GM21447 (cell line): ENCODE results near the gene IL1A.
A peak's percentile ranks its signal among the peaks of the same experiment; 100 is the strongest.

Experiments
- ATAC-seq: cut with Tn5 transposase; IDR thresholded peaks from one replicate; pipeline ENCODE4 v1.9.1; 2021; ENCODE audit not compliant: unreplicated experiment

Gene IL1A

DNA sequence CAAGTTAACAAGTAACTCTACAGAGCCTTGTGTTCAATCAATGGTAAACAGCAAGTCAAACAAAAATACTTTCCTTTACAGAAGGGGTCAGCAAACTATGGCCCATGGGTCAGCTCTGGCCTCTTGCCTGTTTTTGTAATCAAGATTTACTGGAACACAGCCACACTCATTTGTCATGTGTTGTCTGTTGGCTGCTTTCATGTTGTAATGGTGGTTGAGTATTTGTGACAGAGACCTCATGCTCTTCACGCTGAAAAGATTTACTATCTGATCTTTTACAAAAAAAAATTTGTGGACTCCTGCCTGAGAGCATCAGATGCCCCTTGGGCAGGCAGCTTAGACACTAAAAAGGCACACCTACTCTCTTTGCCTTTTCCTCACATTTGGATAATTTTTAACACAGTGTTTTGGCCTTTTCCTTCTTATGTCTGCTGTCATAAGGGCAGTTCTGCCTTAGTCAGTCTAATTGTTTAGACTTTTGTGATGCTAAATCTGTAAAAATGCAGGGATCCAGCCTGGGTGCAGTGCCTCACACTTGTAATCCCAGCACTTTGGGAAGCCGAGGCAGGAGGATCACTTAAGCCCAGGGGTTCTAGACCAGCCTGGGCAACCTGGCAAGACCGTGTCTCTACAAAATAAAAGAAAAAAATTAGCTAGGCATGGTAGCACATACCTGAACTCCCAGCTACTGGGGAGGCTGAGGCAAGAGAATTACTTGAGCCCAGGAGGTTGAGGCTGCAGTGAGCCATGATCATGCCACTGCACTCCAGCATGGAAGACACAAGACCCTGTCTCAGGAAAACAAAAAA is 34.0 kb upstream of the IL1A start:
- no peak for ATAC-seq

DNA sequence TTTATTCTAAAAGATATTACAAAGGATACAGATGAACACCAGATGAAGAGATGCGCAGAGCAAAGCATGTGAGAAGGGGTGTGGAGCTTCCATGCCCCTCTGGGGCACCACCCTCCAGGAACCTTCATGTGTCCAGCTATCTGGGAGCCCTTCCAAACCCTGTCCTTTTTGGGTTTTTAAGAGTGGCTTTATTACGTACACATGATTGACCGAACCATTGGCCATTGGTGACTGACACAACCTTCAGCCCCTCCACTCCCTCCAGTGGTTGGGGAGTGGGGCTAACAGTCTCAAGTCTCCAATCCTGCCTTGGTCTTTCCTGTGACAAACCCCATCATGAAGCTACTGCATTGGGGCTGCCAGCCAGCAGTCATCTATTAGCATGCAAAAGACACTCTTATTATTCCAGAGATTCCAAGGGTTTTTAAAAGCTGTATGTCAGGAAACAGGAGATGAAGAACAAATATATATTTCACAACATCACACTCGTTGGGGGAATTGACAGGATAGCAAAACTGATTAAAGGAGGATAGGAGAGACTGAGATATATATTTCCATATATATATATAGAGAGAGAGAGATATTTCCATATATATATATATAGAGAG is 32.9 kb upstream of the IL1A start:
- ATAC-seq: no peak

DNA sequence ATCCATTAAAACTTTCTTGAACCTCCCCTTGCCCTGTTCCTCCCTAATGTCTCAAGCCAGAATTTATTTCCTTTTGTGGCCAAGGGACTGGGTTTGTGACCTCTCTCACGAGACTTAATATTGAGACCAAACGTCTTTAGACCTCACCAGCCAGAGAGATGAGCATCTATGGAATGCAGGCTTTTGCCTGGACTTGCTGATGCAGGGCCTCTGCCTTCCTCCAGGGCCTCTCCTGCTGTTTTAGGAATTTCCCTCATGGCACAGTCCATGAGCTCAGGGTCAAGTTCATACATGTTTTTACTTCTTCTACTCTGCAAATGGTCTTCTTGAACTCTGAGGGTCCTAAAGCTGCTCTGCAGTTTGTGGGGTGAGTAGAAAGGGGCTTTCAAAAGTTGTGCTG is 30.0 kb upstream of the IL1A start:
- no peak for ATAC-seq

DNA sequence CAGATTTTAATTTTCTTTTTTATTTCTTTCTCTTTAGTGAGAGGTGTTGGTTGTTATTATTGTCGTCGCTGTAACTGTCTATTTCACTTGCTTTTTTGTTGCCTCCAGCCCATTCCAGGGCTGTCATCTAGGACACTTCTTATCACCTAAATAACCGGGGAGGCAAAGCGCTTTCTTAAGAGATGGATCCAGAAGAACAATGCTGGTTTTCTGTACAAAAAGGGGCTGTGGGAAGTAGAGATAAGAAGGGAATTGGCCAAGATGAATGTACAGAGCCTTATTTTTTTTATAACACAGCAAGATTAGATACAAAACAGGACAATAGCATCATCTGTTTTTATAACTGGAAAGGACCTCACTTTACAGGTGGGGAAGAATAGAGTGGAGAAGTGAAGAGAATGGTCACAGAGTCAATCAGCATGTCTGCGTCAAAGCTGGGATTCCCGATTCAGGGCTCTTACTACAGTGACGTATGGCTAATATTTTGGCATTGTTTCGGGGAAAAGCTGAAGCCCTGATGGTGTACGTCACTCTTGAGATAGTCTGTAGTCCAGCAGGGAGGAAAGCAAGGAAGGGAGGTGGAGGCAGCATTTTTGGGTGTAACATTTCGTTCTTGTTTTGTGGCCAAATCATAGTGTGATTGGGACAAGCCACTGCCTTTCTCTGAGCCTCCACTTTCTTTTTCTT is 29.1 kb upstream of the IL1A start:
- no peak for ATAC-seq

DNA sequence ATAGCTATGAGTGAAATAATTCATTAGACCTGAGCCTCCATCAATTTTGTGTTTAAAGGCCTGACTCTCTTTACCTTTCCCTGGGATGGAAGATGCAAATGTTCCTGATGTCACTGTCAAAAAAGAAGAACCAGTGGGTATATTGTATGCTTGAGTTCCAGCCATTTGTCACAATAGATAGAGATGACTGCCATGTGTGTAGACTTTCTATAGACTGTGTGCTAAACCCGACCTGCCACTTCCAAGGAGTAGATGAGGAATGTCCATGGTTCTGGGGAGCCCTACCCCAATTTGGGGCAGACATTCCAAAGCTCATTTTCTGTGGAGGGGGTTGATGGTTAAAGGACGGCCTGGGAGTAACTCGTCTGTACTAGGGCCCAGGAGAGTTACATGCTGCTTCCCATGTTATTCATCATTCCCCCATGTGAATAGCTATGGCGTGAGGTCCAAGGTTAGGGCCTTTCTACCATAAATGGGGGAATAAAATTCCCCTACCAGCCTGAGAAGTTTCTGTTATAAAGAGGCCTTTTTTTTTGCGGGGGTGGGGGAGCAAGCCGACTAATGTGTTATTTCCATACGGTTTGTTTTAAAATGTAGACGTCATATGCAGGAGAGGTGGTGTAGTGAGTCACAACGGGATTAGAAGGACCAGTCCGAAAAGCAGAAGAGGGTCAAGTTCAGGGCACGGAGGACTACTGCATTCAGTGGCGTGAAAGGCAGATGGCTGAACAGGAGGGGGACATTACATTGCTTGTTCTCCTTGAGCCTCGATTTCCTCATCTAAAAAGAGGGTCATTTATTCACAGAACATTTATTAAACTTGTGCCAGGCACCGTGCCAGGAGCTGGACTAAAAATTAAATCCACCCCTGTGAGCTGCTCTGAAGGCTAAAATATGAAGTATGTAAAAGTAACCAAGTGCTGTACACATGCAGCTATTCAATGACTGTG is 28.3 kb upstream of the IL1A start:
- ATAC-seq: no peak

DNA sequence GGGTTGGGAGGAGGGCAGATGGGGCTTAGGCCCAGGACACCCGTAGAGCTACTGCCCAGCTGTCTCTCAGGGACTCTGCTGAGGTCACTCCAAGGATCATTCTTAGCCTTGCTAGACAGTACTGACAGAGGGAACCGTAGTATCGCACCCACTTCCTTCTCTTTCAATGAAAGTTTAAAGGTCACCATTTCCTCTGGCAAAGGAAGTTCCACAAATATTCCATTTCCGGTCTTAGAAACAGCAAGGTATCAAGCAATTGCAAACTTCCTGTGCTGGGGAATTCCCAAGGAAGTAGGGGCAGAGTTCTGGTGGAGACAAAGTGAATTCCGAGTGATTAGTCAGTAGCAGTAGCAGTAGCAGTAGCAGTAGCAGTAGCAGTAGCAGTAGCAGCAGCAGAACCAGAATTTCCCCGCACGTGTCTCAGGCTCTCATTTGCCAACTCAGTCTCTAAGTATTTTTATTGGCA is 27.6 kb upstream of the IL1A start:
- no peak for ATAC-seq

DNA sequence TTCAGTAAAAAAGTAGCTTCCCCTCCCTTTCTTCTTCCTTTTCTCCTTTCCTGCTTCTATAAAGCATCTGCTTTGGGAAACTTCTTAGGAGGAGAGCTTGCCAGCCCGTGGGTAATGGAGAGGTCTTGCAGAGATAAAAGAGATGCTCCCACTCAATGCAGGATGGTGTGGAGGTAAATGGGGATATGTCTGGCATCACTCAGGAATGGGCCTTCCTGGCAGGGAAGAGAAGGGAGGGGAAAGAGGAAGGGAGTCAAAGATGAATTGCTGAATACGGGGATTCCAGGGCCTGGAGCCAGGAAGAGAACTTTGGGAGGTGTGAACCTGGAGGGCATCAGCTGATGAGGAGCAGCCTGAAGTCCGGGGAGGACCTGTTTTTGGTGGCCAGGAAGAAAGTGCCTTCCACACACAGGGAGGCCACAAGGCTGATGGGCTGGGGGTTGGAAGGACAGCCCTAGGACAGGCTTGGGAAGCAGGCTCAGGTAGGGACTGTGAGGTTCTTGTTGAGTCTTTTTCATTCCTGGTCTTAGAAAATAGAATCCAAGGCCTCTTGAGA is 27.1 kb upstream of the IL1A start:
- ATAC-seq: no peak

DNA sequence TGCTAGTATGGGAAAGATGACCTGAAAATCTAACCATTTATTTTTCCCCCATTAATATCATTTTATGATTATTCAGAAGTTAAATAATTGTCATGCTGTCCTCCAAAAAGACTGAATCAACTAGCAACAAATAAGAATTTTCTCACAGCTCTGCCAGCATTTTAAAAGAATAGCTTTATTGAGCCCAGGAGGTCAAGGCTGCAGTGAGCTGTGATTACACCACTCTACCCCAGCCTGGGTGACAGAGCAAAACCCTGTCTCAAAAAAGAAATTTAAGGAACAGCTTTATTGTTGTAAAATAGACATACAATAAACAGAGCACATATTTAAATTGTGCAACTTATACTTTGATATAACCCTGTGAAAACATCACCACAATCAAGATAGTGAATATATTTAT is 24.8 kb upstream of the IL1A start:
- ATAC-seq: no peak

DNA sequence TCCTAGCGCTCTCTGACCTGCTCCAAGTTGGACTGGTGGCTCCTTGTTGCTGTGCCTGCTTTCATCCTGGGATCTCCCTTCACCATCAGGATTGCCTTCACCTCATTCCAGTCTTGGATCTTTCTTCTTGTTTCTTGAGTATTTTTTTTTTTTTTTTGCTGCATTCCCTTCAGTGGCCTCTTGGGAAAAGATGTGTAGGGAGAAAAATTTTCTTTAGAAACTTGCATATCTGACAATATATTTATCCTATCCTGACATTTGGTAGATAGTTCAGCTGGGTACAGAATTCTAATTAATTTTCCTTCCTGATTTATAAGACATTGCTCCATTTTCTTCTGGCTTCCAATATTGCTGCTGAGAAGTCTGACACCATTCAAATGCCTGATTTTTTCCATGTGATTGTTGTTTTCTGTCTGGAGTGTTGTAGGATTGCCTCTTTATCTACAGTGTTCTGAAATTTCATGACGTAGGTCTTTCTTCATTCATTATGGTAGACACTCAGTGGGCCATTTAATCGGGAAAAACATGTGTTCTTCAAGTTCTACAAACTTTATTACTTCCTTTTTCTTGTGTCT is 23.0 kb upstream of the IL1A start:
- no peak for ATAC-seq

DNA sequence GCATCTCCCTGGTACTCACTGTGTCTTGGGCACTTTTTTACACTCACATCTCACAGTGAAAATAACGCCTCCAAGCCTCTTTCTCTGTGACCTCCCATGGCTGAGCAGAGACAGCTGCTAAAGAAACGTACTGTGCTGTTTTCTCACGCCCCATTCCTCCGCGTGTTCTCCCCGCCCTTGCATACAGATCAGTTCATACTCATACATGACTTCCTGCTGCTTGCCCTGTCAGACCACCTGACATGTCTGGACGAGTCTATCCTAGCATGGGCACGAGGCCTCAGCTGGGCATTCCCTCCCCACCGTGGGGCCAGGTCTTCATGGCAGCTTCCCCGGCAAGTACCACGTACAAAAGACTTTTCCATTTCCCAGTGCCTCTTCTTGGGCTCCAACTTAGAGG is 21.2 kb upstream of the IL1A start:
- ATAC-seq: no peak

DNA sequence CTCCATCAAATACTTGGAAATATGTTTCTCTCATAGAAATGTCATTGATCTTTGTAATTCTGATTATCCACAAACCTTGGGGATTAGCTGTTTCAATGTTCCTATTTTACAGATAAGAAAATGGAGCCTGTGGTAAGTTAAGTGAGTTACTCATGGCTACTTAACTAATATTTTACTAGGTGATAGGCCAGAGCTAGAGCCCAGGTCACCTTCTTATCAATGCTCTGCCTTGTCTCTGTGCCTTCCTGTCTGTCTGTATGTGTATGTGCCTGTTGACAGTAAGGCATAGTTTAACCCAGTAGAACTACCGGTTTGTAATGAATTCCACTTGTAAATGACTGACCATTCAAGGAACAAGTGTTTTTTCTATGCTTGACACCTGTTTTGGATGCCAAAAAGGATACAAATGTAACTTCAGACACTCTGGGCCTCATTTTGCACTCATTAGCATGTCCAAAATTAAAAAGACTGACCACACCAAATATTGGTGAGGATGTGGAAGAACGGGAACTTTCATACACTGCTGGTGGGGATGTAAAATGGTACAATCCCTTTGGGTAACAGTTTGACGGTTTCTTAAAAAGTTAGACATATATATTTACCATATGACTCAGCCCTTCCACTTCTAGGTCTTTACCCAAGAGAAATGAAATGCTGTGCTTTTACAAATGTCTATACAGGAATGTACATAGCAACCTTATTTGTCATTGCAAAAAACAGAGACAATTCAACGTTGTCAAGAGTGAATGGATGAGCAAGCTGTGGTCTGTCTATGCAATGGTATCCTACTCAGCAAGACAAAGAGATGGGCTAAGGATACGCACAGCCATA is 19.6 kb upstream of the IL1A start:
- peak; percentile 53 for ATAC-seq

DNA sequence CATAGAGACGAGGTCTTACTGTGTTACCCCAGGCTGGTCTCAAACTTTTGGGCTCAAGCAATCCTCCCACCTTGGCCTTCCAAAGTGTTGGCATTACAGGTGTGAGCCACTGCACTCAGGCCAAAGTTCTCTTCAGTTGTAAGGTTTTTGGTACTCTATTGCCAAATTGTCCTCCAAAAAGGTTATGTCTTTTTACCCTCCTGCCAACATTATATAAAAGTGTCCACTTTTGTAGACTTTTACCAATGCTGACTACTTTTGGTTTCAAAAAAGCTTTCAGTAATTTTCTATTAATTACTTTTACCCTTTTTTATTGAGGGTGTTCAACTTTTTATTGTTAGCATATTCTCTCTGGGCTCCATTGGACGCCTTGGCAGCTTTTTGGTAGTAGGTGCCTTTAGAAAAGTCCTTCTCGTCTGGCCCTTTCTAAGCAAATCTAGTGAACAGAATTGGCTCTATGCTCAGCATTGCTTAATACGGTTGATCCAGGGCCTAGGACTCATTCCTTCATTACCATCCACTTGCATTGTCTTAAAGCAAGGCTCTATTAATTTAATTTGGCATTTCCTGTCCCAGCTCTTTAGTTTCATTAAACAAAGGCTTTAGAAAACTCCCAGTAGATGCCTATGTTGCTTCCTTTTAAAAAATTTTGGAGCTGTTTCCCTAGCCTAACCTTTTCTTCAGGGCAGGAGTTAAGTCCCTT is 16.7 kb upstream of the IL1A start:
- no peak for ATAC-seq

DNA sequence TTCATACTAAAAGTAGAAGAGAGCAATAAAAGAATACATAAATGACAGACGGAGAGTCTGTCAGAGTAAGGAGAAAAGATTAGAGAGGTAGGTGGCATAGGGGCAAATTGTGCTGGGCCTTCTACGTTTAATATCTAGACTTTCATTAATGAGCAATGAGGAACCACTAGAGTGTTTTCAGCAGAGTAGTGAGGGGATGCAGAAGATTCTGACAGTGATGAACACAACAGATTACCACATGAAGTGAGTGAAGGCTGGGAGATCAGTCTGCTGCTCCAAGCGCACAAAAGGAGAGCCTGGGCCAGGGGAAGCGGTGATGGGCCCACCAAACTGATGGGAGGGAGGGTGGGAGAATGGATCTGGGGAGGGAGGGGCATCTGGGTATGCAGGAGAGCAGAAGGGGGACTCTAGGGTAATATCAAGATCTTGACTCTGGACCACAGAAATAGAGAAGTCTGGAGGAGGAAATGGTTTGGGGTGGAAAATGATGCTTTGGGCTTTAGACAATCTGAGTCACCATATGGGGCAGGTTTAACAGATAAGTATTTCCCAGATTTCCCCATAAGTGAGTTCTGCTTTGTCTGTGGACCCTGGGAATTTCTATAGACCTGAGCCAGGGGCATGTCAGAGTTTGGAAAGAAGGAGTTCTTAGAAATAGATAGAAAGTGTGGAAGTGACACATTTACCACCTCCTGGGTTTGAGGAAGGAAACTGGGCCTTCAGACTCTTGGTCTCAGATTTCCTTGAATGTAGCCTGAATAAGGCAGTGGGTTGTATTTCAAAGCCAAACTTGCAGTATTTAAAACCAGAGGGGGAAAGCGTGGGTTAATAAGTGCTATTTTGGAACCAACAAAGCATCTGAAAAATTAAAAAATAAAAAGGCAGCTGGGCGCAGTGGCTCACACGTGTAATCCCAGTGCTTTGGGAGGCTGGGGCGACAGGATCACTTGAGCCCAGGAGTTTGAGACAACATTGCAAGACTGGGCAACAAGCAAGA is 15.0 kb upstream of the IL1A start:
- ATAC-seq: no peak

DNA sequence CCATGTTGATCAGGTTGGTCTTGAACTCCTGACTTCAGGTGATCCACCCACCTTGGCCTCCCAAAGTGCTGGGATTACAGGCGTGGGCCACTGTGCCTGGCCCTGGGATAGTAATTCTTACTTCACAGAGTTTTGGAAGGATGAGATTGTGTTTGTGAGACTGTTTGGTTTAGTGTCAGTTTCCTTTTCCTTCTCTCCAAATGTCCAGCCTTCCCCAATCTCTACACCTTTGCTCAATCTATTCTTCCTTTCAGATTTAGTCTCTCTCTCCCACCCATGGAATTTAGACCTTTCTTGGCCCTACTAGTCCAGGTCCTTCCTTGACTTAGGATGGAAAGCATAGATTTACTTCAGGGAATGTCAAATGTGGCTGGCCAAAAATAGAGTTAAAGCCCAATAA is 12.2 kb upstream of the IL1A start:
- ATAC-seq: no peak

DNA sequence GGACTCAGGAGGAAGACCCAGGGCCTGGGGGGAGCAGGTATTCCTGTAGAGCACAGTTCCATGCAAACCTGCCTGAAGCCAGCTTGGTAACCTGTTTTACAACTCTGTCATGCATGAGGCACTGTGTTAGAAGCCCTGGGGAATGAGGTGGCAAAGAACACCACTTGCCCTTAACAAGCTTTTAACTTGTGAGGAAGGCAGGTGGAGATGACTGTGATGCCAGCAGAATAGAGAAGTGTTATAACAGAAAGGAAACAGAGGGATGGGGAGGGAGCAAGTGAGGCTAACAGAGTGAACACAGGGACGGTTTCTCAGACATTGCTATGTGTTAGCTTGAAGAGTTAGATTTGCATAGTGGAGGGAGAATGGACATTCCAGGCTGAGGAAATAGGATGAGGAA is 11.5 kb upstream of the IL1A start:
- no peak for ATAC-seq

DNA sequence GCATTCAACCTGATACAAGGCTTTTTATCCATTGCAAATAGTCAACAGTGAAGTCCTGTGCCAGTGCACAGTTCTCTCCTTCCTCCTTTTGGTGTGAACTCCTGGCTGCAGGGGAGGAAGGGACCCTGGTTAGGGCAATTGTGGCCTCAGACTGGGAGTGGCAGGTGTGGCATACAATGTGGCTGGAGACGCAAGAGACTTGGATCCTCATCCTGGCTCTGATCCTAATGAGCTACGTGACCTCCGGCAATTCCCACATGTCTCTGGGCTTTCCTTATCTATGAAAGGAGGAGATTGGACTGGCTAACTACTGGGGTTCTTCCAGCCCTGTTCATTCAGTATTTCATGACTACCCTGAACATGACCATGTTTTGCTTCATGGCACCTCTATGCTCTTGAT is 10.5 kb upstream of the IL1A start:
- ATAC-seq: no peak

DNA sequence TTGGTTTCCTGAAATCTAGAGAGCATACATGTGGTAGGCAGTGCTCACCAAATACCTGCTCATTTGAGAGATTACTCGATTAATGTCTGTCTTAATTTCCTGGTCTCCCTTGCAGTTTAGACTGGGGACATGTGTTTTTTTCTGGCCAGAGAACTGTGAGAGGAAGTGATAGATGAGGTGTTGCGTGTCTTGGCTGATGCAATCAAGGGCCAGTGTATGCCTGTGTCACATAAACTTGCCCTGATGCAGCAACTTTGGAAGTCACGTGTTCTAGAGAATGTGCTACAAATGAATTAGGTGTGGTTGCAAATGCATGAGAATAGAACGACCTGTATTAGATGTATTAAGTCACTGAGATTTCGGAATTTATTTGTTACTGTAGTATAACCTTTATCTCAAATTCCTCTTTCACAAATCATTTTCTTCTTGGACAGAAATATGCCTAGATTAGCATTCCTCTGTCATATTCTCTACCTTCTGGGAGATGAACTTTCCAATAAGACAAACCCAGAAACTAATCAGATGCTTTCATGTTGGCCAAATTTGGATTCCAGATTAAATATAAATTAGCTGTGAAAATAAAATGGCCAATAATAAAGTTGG is 9.9 kb upstream of the IL1A start:
- peak; percentile 58 for ATAC-seq
